GM12873 (cell line): ENCODE measurements around the gene CHCHD6.
A peak's percentile ranks its signal among the peaks of the same experiment; 100 is the strongest.

Source experiments
- TF ChIP-seq, protein P1 (sequence below): IDR thresholded peaks from 2 replicates; pipeline ENCODE4 v1.5.1; 2012; ENCODE audit warnings: low read depth, mild to moderate bottlenecking, moderate library complexity, low read length, control low read depth; ENCODE audit not compliant: insufficient read depth; ENCODE audit errors: missing control alignments

The CHCHD6 gene

DNA sequence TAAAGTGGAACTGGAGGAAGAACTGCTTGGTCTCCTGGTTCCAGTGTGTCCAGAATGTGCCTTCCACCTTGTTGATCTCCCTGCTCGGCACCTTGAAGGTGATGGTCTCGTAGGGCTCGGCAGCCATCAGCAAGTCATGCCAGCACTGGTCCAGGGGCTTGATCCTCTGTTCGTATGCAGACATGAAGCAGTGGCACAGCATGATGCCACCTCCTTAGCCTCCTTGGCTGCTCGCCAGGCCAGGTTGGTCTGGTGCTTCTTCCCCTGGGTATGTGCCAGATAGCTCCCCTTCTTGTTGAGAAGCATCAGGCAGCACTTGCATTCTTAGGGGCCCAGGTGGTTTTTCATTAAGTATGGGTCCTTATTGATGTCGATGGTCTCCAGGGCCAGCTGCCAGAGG, 31.3 kb upstream of the CHCHD6 start:
- TF ChIP-seq, protein P1, sequence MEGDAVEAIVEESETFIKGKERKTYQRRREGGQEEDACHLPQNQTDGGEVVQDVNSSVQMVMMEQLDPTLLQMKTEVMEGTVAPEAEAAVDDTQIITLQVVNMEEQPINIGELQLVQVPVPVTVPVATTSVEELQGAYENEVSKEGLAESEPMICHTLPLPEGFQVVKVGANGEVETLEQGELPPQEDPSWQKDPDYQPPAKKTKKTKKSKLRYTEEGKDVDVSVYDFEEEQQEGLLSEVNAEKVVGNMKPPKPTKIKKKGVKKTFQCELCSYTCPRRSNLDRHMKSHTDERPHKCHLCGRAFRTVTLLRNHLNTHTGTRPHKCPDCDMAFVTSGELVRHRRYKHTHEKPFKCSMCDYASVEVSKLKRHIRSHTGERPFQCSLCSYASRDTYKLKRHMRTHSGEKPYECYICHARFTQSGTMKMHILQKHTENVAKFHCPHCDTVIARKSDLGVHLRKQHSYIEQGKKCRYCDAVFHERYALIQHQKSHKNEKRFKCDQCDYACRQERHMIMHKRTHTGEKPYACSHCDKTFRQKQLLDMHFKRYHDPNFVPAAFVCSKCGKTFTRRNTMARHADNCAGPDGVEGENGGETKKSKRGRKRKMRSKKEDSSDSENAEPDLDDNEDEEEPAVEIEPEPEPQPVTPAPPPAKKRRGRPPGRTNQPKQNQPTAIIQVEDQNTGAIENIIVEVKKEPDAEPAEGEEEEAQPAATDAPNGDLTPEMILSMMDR = no peak

DNA sequence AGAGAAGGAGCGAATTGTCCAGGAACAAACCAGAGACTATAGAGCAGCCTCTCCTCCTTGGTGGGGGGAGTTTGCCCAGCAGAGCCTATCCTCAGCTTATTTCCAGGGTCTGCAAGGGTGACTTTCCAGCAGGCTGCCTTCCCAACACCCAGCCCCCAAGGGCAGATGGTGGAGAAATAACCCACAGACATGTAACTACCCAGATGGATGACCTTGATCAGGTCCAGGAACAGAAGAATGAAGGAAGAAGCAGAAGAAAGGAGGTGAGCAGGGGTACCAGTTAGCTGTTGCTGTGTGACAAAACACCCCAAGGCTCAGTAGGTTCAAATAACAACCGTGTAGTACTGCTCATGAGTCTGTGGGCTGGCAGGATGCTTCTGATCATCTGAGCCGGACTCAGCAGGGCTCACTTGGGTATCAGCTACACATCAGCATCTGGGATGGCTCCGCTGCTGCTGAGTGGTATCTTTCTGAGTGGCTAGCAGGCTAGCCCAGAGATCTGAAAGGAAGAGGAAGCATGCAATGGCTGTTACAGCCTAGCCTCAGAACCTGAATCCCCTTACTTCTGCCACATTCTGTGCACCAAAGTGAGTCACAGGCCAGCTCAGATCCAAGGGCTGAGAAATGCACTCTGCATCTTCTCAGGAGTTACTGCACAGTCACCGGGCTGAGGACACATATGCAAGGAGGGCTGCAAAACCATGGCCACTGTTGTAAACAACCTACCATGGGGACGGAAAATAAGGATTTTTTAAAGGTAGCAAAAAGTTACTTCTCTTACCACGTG, 26.9 kb upstream of the CHCHD6 start:
- TF ChIP-seq, protein P1 = no peak

DNA sequence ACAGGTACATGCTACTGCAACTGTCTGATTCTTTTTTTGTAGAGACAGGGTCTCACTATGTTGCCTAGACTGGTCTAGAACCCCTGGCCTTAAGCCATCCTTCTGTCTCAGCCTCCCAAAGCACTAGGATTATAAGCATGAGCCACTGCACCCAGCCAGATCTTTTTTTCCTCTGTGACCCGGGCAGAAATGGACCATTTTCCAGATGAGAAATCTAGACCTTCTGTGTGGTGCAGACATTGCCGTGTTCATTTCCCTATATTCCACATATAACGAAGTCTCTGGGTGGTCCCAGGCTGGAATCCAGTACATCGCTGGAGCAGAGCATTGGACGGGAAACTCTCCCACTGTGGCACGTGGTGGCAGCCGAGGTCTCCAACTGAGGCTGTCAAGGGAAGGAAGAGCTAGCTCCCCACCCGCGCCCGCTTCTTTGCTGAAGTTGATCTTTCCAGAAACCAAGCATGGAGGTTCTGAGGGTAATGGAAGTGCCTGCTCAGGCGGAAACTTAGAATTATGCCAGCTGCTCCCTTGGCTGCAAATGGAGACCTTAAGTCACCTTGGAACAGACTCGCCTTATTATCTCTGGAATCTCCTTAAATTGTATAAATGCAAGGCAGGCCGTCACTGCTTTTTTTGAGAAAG, 26.1 kb upstream of the CHCHD6 start:
- TF ChIP-seq, protein P1 = no peak

DNA sequence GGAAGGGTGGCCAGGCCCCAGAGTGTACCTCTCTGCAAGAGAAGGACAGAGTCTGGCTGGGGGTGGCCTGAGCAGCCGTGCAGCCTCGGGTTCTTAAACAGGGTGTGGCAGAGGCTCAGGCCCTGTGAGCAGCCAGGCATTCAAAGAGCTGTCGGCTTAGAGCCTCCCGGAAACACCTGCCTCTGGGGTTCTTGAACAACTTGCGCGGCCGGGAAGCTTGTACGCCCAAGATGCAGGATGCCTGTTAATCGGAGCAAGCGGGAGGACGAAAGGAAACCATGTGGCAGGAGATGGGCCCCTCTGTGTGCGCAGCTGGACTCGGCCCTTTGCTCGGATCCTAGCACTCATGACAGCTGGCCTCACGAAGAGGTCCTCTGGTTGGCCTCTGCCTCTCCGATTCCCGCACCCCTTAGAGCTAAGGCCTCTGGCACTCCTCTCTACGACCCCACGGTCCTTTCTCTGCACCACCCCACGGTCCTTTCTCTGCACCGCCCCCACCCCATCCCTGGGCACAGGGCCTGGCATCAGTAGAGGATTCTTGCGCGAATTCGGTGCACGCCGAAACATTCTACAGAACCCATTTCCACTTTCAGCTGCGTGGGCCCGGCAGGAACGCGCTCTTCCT, 25.2 kb upstream of the CHCHD6 start:
- TF ChIP-seq, protein P1 = no peak

DNA sequence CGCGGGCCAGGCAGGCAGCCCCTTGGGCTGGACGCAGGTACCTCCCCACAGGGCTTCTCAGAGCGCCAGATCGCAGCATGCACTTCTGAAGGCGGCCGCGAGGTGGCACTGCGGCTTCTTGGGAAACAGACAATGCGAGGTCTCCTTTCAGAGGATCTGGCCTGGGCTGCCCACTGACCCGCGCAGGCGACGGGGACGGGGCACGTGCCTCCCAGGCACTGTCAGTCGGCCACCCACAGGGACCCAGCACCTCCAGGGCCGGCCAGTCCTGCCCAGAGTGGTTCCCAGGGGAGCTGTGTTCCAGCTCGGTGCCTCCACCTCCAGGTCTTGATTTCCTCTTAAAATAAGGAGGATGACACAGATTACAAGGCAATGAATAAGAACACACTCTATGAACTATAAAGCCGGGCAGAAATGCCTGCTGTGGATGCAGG, 24.7 kb upstream of the CHCHD6 start:
- TF ChIP-seq, protein P1 = peak; percentile 95

DNA sequence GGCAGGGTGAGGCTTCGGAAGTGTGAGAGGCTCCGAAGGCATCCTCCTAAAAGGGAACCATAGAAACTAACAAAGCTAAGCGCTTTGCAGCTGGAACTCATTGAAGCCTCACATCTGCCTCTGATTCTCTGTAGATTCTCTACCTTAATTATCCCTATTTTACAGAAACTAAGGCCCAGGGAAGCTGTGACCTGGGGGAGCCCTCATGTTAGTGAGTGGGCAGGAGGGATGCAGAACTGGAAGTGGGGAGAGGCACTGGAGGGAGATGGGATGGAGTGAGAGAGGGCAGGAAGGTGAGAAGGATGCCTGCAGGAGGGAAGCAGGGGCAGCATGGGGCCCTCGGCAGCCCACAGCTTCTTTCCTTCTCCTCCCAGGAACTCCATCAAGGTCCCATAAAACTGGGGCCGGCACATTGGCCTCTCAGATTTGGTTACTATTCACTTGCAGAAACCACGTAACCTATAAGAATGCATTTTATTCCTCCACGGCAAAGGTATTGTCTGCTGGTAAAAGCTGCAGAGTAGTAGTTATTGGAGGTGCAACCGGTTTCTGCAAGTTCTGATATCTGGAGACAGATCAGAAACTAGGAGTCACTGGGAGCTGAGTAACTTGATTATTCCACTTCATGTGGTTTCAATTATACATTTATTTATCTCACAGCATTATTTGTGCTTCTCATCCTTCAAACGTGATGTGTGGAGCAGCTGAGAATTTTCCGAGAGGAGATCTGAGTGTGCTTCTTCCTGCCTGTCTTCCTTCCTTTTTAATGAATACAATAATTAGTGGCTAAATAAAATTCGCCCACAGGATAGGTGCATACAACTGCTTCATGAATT, 24.0 kb upstream of the CHCHD6 start:
- TF ChIP-seq, protein P1 = no peak

DNA sequence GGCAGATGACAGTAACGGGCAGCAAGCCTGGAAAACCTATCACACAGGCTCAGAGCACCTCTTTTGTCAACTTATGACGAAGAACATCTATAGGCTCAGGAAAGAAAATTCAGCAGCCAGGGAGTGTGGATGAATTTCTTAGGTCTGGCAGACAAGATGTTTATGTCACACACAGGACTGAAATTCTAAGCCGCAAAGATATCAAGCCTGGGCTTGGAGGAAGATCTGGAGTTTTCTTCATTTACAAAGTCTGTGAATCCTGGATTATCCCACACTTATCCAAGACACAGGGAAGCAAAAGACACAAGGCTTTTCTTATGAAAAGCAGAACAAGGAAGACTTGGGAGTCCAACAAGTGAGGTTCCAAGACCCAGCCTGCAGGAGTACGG, 23.4 kb upstream of the CHCHD6 start:
- TF ChIP-seq, protein P1 = no peak
